C4-2B (cell line): ENCODE results near the gene NT5DC2.

Experiments
- ZFX ChIP-seq: fragments of 450-650 bp; IDR thresholded peaks from 2 replicates; pipeline ENCODE4 v1.6.1; 2017
- TF ChIP-seq, protein P1 (sequence below): fragments of 450-650 bp; conservative IDR thresholded peaks from 2 replicates; pipeline ENCODE4 v1.5.1; 2017; ENCODE audit warnings: mild to moderate bottlenecking

DNA sequence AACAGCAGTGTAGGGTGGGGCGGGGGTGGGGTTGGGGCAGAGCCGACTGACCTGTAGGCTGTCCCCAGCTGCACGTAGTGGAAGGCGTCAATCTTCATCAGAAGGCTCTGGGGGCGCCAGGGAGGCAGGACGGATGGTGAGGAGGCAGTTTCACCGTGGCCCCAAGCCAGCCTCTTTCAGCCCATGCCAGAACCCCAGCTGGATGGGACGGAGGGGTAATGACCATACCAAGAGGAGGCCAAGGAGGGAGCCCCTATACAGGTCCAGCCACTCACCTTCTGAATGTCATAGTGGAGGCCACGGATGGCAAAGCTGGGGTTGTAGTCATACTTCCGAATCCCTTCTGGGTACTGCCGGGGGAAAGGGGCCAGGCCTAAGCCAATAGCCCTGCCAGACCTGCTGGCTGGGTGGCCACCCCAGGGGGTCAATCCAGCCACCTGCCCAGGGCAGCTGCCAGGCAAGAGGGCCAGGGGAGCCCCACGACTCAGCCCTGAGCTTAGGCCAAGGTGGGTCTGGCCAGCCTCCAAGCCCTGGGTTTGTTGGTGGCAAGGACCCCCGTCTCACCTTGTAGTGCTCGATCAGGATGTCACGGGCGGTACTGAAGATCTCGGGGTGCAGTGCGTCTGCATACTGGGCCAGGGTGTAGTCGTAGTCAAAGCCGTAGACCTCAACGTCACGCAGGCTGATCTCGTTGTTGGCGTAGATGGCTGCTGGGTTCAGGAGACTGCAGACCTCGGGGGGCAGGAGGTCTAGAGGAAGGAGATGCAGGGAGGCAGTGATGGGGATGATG, 4.9 kb downstream of the NT5DC2 start:
- TF ChIP-seq, protein P1, sequence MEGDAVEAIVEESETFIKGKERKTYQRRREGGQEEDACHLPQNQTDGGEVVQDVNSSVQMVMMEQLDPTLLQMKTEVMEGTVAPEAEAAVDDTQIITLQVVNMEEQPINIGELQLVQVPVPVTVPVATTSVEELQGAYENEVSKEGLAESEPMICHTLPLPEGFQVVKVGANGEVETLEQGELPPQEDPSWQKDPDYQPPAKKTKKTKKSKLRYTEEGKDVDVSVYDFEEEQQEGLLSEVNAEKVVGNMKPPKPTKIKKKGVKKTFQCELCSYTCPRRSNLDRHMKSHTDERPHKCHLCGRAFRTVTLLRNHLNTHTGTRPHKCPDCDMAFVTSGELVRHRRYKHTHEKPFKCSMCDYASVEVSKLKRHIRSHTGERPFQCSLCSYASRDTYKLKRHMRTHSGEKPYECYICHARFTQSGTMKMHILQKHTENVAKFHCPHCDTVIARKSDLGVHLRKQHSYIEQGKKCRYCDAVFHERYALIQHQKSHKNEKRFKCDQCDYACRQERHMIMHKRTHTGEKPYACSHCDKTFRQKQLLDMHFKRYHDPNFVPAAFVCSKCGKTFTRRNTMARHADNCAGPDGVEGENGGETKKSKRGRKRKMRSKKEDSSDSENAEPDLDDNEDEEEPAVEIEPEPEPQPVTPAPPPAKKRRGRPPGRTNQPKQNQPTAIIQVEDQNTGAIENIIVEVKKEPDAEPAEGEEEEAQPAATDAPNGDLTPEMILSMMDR: no peak
- no peak for TF ChIP-seq ZFX
